GM20000 (cell line): ENCODE measurements around the gene ANGEL1.

Source experiments
- DNase-seq: peaks from one replicate; pipeline ENCODE4 v3.0.0; 2012; ENCODE audit warnings: low spot score
- CTCF ChIP-seq: IDR thresholded peaks from 2 replicates; pipeline ENCODE4 v1.5.1; 2012; ENCODE audit warnings: mild to moderate bottlenecking, control low read depth; ENCODE audit errors: extremely low read depth, missing control alignments

The ANGEL1 gene

GRCh38 chr14:76760331-76761135, 52.1 kb downstream of the ANGEL1 start:
- no peak for TF ChIP-seq CTCF
- no peak for DNase-seq

- no peak for DNase-seq
- no peak for TF ChIP-seq CTCF
Observed at GRCh38 chr14:76759589-76759988, 53.1 kb downstream of the ANGEL1 start.

GRCh38 chr14:76756371-76756750, 56.3 kb downstream of the ANGEL1 start:
- DNase-seq, result no peak
- no peak for TF ChIP-seq CTCF

- DNase-seq, result no peak
- TF ChIP-seq CTCF, result no peak
Observed at GRCh38 chr14:76755610-76756370, 56.9 kb downstream of the ANGEL1 start.

GRCh38 chr14:76754586-76754985, 58.1 kb downstream of the ANGEL1 start:
- no peak for TF ChIP-seq CTCF
- no peak for DNase-seq

GRCh38 chr14:76753541-76754198, 59.0 kb downstream of the ANGEL1 start:
- DNase-seq, result no peak

More at GRCh38 chr14:76753541-76754198, 59.0 kb downstream of the ANGEL1 start:
- no peak for TF ChIP-seq CTCF
